ENCODE results near the gene MRGPRD. TPM values are rescaled to one million over a fixed set of nuclear protein-coding genes. Genes with fewer than 3 reads are reported as not detected.
A peak's percentile ranks its signal among the peaks of the same experiment; 100 is the strongest.

The MRGPRD gene
- total and polyA plus RNA-seq, 10 of the 15 experiments (the other 5 are each of a cell fraction or from before 2014, with no cell fraction given) = not detected

DNA sequence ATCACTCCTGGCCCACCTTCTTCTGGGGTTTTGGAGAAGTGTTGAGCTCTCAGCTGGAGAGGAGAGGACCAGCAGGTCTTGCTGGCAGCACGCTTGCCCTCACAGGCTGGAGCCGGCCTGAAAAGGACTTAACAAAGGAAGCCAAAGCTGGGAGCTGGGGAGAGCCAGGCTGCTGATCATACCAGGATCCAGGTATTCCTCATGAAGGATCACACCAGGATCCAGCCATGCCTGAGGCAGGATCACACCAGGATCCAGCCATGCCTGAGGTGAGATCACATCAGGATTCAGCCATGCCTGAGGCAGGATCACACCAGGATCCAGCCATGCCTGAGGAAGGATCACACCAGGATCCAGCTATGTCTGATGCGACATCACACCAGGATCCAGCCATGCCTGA is 17.0 kb downstream of the MRGPRD start:
- no peak for ATAC-seq
- no peak for TF ChIP-seq CBFB (IDR thresholded peaks at IDR 0.05; ENCODE audit: low read depth)
- TF ChIP-seq CHD1 (IDR thresholded peaks at IDR 0.05; ENCODE audit: low read depth, low read length) = no peak
- no peak for TF ChIP-seq CBX5 (IDR thresholded peaks at IDR 0.05; ENCODE audit: low read depth)
- TF ChIP-seq, protein P1, sequence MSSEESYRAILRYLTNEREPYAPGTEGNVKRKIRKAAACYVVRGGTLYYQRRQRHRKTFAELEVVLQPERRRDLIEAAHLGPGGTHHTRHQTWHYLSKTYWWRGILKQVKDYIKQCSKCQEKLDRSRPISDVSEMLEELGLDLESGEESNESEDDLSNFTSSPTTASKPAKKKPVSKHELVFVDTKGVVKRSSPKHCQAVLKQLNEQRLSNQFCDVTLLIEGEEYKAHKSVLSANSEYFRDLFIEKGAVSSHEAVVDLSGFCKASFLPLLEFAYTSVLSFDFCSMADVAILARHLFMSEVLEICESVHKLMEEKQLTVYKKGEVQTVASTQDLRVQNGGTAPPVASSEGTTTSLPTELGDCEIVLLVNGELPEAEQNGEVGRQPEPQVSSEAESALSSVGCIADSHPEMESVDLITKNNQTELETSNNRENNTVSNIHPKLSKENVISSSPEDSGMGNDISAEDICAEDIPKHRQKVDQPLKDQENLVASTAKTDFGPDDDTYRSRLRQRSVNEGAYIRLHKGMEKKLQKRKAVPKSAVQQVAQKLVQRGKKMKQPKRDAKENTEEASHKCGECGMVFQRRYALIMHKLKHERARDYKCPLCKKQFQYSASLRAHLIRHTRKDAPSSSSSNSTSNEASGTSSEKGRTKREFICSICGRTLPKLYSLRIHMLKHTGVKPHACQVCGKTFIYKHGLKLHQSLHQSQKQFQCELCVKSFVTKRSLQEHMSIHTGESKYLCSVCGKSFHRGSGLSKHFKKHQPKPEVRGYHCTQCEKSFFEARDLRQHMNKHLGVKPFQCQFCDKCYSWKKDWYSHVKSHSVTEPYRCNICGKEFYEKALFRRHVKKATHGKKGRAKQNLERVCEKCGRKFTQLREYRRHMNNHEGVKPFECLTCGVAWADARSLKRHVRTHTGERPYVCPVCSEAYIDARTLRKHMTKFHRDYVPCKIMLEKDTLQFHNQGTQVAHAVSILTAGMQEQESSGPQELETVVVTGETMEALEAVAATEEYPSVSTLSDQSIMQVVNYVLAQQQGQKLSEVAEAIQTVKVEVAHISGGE (CRISPR knock-in tag; IDR thresholded peaks at IDR 0.05) = no peak
- TF ChIP-seq, protein P2, sequence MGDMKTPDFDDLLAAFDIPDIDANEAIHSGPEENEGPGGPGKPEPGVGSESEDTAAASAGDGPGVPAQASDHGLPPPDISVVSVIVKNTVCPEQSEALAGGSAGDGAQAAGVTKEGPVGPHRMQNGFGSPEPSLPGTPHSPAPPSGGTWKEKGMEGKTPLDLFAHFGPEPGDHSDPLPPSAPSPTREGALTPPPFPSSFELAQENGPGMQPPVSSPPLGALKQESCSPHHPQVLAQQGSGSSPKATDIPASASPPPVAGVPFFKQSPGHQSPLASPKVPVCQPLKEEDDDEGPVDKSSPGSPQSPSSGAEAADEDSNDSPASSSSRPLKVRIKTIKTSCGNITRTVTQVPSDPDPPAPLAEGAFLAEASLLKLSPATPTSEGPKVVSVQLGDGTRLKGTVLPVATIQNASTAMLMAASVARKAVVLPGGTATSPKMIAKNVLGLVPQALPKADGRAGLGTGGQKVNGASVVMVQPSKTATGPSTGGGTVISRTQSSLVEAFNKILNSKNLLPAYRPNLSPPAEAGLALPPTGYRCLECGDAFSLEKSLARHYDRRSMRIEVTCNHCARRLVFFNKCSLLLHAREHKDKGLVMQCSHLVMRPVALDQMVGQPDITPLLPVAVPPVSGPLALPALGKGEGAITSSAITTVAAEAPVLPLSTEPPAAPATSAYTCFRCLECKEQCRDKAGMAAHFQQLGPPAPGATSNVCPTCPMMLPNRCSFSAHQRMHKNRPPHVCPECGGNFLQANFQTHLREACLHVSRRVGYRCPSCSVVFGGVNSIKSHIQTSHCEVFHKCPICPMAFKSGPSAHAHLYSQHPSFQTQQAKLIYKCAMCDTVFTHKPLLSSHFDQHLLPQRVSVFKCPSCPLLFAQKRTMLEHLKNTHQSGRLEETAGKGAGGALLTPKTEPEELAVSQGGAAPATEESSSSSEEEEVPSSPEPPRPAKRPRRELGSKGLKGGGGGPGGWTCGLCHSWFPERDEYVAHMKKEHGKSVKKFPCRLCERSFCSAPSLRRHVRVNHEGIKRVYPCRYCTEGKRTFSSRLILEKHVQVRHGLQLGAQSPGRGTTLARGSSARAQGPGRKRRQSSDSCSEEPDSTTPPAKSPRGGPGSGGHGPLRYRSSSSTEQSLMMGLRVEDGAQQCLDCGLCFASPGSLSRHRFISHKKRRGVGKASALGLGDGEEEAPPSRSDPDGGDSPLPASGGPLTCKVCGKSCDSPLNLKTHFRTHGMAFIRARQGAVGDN (IDR thresholded peaks at IDR 0.05) = no peak
- TF ChIP-seq, protein P3, sequence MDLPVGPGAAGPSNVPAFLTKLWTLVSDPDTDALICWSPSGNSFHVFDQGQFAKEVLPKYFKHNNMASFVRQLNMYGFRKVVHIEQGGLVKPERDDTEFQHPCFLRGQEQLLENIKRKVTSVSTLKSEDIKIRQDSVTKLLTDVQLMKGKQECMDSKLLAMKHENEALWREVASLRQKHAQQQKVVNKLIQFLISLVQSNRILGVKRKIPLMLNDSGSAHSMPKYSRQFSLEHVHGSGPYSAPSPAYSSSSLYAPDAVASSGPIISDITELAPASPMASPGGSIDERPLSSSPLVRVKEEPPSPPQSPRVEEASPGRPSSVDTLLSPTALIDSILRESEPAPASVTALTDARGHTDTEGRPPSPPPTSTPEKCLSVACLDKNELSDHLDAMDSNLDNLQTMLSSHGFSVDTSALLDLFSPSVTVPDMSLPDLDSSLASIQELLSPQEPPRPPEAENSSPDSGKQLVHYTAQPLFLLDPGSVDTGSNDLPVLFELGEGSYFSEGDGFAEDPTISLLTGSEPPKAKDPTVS (IDR thresholded peaks at IDR 0.05; ENCODE audit: low read depth, low read length) = no peak
- TF ChIP-seq, protein P4, sequence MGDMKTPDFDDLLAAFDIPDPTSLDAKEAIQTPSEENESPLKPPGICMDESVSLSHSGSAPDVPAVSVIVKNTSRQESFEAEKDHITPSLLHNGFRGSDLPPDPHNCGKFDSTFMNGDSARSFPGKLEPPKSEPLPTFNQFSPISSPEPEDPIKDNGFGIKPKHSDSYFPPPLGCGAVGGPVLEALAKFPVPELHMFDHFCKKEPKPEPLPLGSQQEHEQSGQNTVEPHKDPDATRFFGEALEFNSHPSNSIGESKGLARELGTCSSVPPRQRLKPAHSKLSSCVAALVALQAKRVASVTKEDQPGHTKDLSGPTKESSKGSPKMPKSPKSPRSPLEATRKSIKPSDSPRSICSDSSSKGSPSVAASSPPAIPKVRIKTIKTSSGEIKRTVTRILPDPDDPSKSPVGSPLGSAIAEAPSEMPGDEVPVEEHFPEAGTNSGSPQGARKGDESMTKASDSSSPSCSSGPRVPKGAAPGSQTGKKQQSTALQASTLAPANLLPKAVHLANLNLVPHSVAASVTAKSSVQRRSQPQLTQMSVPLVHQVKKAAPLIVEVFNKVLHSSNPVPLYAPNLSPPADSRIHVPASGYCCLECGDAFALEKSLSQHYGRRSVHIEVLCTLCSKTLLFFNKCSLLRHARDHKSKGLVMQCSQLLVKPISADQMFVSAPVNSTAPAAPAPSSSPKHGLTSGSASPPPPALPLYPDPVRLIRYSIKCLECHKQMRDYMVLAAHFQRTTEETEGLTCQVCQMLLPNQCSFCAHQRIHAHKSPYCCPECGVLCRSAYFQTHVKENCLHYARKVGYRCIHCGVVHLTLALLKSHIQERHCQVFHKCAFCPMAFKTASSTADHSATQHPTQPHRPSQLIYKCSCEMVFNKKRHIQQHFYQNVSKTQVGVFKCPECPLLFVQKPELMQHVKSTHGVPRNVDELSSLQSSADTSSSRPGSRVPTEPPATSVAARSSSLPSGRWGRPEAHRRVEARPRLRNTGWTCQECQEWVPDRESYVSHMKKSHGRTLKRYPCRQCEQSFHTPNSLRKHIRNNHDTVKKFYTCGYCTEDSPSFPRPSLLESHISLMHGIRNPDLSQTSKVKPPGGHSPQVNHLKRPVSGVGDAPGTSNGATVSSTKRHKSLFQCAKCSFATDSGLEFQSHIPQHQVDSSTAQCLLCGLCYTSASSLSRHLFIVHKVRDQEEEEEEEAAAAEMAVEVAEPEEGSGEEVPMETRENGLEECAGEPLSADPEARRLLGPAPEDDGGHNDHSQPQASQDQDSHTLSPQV (IDR thresholded peaks at IDR 0.05) = no peak
- TF ChIP-seq BRCA1 (IDR thresholded peaks at IDR 0.05; ENCODE audit: low read depth, low read length) = no peak
- no peak for TF ChIP-seq NR2C1 (IDR thresholded peaks at IDR 0.05)
- TF ChIP-seq SMARCA5 (IDR thresholded peaks at IDR 0.05) = no peak
- no peak for TF ChIP-seq PAX8 (IDR thresholded peaks at IDR 0.05)
- TF ChIP-seq ZNF622 (IDR thresholded peaks at IDR 0.05) = no peak

More for the DNA sequence above, 17.0 kb downstream of the MRGPRD start:
- FAIRE-seq (peak; percentile 78), DNase-seq (ENCODE audit: low read depth, low spot score) (no peak)
- ChIA-PET POLR2A (no interaction called here), SMC1A (ENCODE audit: uncharacterized antibody, unreplicated experiment) (no interaction called here), RAD21 (ENCODE audit: unreplicated experiment) (interaction anchor here (0.6 kb wide), 1 partner anchor 306 kb away, joined by 3 read pairs; no protein-coding TSS in a partner anchor), CTCF (no interaction called here)
- Histone ChIP-seq H3K4me1 (ENCODE audit: control insufficient read depth, insufficient read depth, low read length) (no peaks in the 10 kb centered on the region; the same call in 1 of the 2 replicates), H2AFZ (ENCODE audit: control insufficient read depth, low read depth, low read length) (no peak overlapping the region), H4K20me1 (ENCODE audit: control insufficient read depth, insufficient read depth) (no peaks in the 10 kb centered on the region), H3K9me3 (replicated peaks; ENCODE audit: control insufficient read depth, insufficient read depth, low read length) (peaks cover 4% of the 10 kb centered on the region; the same call in 2 of the 3 replicates), H3K36me3 (ENCODE audit: control insufficient read depth in 2 of 2, insufficient read depth in 2 of 2, low read length in 1 of 2) (no peaks in the 10 kb centered on the region), H3K27me3 (replicated peaks in 1 of 2; ENCODE audit: control insufficient read depth in 2 of 2, insufficient read depth in 2 of 2, low read length in 1 of 2) (no peaks in the 10 kb centered on the region), H3K79me2 (ENCODE audit: control insufficient read depth, insufficient read depth, low read length) (no peaks in the 10 kb centered on the region), H3K4me2 (ENCODE audit: control insufficient read depth, insufficient read depth) (no peak overlapping the region), H3K9ac (ENCODE audit: control insufficient read depth, insufficient read depth, low read length) (no peak overlapping the region), H3K4me3 (no peak overlapping the region), H3K27ac (ENCODE audit: control insufficient read depth, insufficient read depth) (no peak overlapping the region)
- BruUV-seq (replicated peaks) = no TSS peak
- WGBS (ENCODE audit: insufficient coverage, insufficient replicate concordance, low lambda C conversion rate, missing lambda C conversion rate) = 65% methylated on average over 3 of the region's 3 CpGs
- in situ Hi-C loops (cut with MboI) = no loop called here
- intact Hi-C loops (cut with micrococcal nuclease; ENCODE audit: unreplicated experiment) = no loop called here

All from GM12878 (cell line).